ENCODE results near the gene ARMH3.

The ARMH3 gene

GRCh38 chr10:101935431-101935830 is 120.5 kb downstream of the ARMH3 start:
- no peak for DNase-seq

GRCh38 chr10:101934686-101935305 is 121.2 kb downstream of the ARMH3 start:
- DNase-seq, result no peak

- no peak for DNase-seq
Observed at GRCh38 chr10:101933976-101934375, 122.0 kb downstream of the ARMH3 start.

- DNase-seq, result no peak
Observed at GRCh38 chr10:101932183-101932582, 123.8 kb downstream of the ARMH3 start.

GRCh38 chr10:101925027-101925426 is 130.9 kb downstream of the ARMH3 start:
- DNase-seq, result no peak

- DNase-seq, result no peak
Observed at GRCh38 chr10:101923256-101923655, 132.7 kb downstream of the ARMH3 start.

GRCh38 chr10:101922846-101923245 is 133.1 kb downstream of the ARMH3 start:
- DNase-seq, result no peak

GRCh38 chr10:101920546-101920945 is 135.4 kb downstream of the ARMH3 start:
- DNase-seq, result no peak

GRCh38 chr10:101919026-101919770 is 136.8 kb downstream of the ARMH3 start:
- DNase-seq, result no peak

GRCh38 chr10:101912561-101913179 is 143.3 kb downstream of the ARMH3 start:
- DNase-seq, result no peak

- DNase-seq, result no peak
Observed at GRCh38 chr10:101906586-101907183, 149.3 kb downstream of the ARMH3 start.

- no peak for DNase-seq
Observed at GRCh38 chr10:101905251-101905650, 150.7 kb downstream of the ARMH3 start.

GRCh38 chr10:101903827-101904550 is 152.0 kb downstream of the ARMH3 start:
- DNase-seq, result peak; percentile 84

- DNase-seq, result no peak
Observed at GRCh38 chr10:101902820-101903145, 153.2 kb downstream of the ARMH3 start.

GRCh38 chr10:101902032-101902819 is 153.7 kb downstream of the ARMH3 start:
- no peak for DNase-seq

- DNase-seq, result peak; percentile 24
Observed at GRCh38 chr10:101901340-101901739, 154.6 kb downstream of the ARMH3 start.

- peak; percentile 8 for DNase-seq
Observed at GRCh38 chr10:101897633-101898032, 158.3 kb downstream of the ARMH3 start.

- no peak for DNase-seq
Observed at GRCh38 chr10:101896225-101896877, 159.6 kb downstream of the ARMH3 start.

- DNase-seq, result no peak
Observed at GRCh38 chr10:101895781-101896180, 160.2 kb downstream of the ARMH3 start.

- no peak for DNase-seq
Observed at GRCh38 chr10:101894742-101895141, 161.2 kb downstream of the ARMH3 start.

GRCh38 chr10:101894266-101894665 is 161.7 kb downstream of the ARMH3 start:
- DNase-seq, result no peak
